ENCODE data around the gene HSBP1.

Gene HSBP1

GRCh38 chr16:83768986-83769385 lies 38.8 kb upstream of the HSBP1 start:
- Histone ChIP-seq H4K20me1 (ENCODE audit: insufficient read depth, low read length) (no peaks in the 10 kb centered on the region), H3K27ac (ENCODE audit: low read depth, low read length, poor library complexity, severe bottlenecking) (peak overlapping the region; percentile 1), H3K4me3 (ENCODE audit: low read depth, low read length, poor library complexity, severe bottlenecking) (no peak overlapping the region), H3F3A (ENCODE audit: insufficient read depth, low read length) (no peaks in the 10 kb centered on the region), H3K9me3 (ENCODE audit: low read length) (no peaks in the 10 kb centered on the region), H3K9me2 (ENCODE audit: low read depth, low read length) (no peaks in the 10 kb centered on the region), H3K4me1 (ENCODE audit: insufficient read depth, low read length, severe bottlenecking) (peaks cover 16% of the 10 kb centered on the region), H3K79me2 (ENCODE audit: insufficient read depth, low read length) (no peaks in the 10 kb centered on the region), H3K27me3 (ENCODE audit: insufficient read depth, low read length) (no peaks in the 10 kb centered on the region), H3K36me3 (ENCODE audit: insufficient read depth, low read length) (no peaks in the 10 kb centered on the region), H3K9ac (ENCODE audit: low read length) (no peak overlapping the region), H3K4me2 (ENCODE audit: low read length) (no peak overlapping the region), H2AFZ (ENCODE audit: low read length) (no peak overlapping the region)
- TF ChIP-seq EZH2 (IDR thresholded peaks at IDR 0.05; ENCODE audit: borderline replicate concordance, low read length) (no peak), CTCF (IDR thresholded peaks at IDR 0.05; ENCODE audit: low read length) (no peak)

GRCh38 chr16:83769397-83770008 lies 38.3 kb upstream of the HSBP1 start:
- Histone ChIP-seq H3K4me2 (ENCODE audit: low read length) (no peak overlapping the region), H3F3A (ENCODE audit: insufficient read depth, low read length) (no peaks in the 10 kb centered on the region), H4K20me1 (ENCODE audit: insufficient read depth, low read length) (no peaks in the 10 kb centered on the region), H3K9me3 (ENCODE audit: low read length) (no peaks in the 10 kb centered on the region), H2AFZ (ENCODE audit: low read length) (no peak overlapping the region), H3K4me3 (ENCODE audit: low read depth, low read length, poor library complexity, severe bottlenecking) (no peak overlapping the region), H3K9ac (ENCODE audit: low read length) (no peak overlapping the region), H3K27ac (ENCODE audit: low read depth, low read length, poor library complexity, severe bottlenecking) (peak overlapping the region; percentile 1), H3K9me2 (ENCODE audit: low read depth, low read length) (no peaks in the 10 kb centered on the region), H3K4me1 (ENCODE audit: insufficient read depth, low read length, severe bottlenecking) (peaks cover 16% of the 10 kb centered on the region), H3K27me3 (ENCODE audit: insufficient read depth, low read length) (no peaks in the 10 kb centered on the region), H3K36me3 (ENCODE audit: insufficient read depth, low read length) (no peaks in the 10 kb centered on the region), H3K79me2 (ENCODE audit: insufficient read depth, low read length) (no peaks in the 10 kb centered on the region)
- TF ChIP-seq CTCF (IDR thresholded peaks at IDR 0.05; ENCODE audit: low read length) (no peak), EZH2 (IDR thresholded peaks at IDR 0.05; ENCODE audit: borderline replicate concordance, low read length) (no peak)

GRCh38 chr16:83771306-83771942 lies 36.4 kb upstream of the HSBP1 start:
- H3F3A ChIP-seq (ENCODE audit: insufficient read depth, low read length) = no peaks in the 10 kb centered on the region
- H3K4me2 ChIP-seq (ENCODE audit: low read length) = no peak overlapping the region
- H3K27me3 ChIP-seq (ENCODE audit: insufficient read depth, low read length) = no peaks in the 10 kb centered on the region
- H3K4me1 ChIP-seq (ENCODE audit: insufficient read depth, low read length, severe bottlenecking) = peaks cover 16% of the 10 kb centered on the region
- no peaks in the 10 kb centered on the region for H3K9me2 ChIP-seq (ENCODE audit: low read depth, low read length)
- no peak overlapping the region for H3K4me3 ChIP-seq (ENCODE audit: low read depth, low read length, poor library complexity, severe bottlenecking)
- TF ChIP-seq EZH2 (IDR thresholded peaks at IDR 0.05; ENCODE audit: borderline replicate concordance, low read length) = no peak
- TF ChIP-seq CTCF (IDR thresholded peaks at IDR 0.05; ENCODE audit: low read length) = no peak
- H3K79me2 ChIP-seq (ENCODE audit: insufficient read depth, low read length) = no peaks in the 10 kb centered on the region
- H3K9me3 ChIP-seq (ENCODE audit: low read length) = no peaks in the 10 kb centered on the region
- H3K36me3 ChIP-seq (ENCODE audit: insufficient read depth, low read length) = no peaks in the 10 kb centered on the region
- no peak overlapping the region for H3K9ac ChIP-seq (ENCODE audit: low read length)
- H3K27ac ChIP-seq (ENCODE audit: low read depth, low read length, poor library complexity, severe bottlenecking) = no peak overlapping the region
- no peak overlapping the region for H2AFZ ChIP-seq (ENCODE audit: low read length)
- no peaks in the 10 kb centered on the region for H4K20me1 ChIP-seq (ENCODE audit: insufficient read depth, low read length)

Measured in OCI-LY1 (cell line).